ENCODE measurements around the gene BMF.
"Not testable (repeated sequence)": the region's sequence is repeated elsewhere in the genome, so short reads cannot be mapped to it uniquely, and the experiment has no call there.

The BMF gene, protein sequence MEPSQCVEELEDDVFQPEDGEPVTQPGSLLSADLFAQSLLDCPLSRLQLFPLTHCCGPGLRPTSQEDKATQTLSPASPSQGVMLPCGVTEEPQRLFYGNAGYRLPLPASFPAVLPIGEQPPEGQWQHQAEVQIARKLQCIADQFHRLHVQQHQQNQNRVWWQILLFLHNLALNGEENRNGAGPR

DNA sequence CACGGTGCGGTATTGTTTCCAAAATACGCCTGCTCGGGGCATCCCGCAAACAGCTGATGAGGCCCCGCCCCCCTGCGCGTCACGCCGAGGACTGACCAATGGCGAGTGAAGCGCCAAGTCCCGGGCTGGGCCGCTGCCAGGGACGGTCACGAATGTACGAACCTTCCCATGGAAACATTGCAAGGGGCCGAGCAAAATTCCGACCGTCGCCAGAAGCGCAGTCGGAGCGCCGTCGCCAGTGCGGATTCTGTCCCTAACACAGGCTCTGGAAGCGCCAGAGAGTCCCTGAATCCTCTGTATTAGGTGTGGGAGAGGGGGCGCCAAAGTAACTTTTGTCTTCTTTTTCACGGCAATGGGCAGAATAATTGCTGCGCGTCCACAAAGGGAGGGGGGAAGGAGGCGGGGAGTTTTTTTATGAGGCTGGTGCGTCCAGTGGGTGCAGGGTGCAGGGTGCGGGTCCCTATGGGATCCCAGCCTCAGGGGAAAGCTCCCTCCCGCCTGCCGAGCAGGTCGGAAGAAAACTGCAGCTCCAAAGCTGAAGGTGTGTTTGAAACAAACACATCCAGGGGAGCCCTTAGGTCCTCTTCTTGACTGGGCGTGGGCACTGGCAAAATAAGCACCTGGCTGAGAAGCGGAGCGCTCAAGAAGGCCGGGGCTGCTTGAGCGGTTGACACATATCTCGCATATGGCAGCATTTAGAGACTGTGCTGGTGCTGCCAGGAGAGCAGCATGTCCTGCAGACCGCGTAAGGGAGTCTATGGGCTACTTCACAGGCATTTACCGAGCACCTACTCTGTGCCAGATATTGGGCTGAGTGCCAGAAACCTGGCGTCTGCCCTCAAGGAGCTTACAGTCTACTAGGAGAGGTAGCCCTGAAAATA lies at the start of gene BMF:
Gene BMF, minus strand, starts transcription at position 25 of the 881 bp plus-strand sequence. CDS start 2,793 bp downstream, outside the sequence.
- no peaks in the 10 kb centered on the region for H3K9me3 ChIP-seq (replicated peaks in 1 of 11)
- H3K4me1 ChIP-seq, result peaks cover 53 to 88% (median 71%) of the 10 kb centered on the region in 10 experiments
- peak within 1 kb of the TSS; percentile 86 to 93 (median 89) for H3K9ac ChIP-seq
- H4K20me1 ChIP-seq, result peaks cover 0 to 23% (median 0%) of the 10 kb centered on the region in 11 experiments; a peak in 2 of 22 replicates
- no peaks in the 10 kb centered on the region for H3K27me3 ChIP-seq
- peak within 1 kb of the TSS; percentile 90 to 100 (median 98) for H3K4me2 ChIP-seq
- TF ChIP-seq Cebpa-rat (IDR thresholded peaks at IDR 0.05), result no peak
- peaks cover 0 to 19% (median 15%) of the 10 kb centered on the region in 11 experiments; a peak in 18 of 22 replicates for H3K36me3 ChIP-seq
- H3K4me3 ChIP-seq, result peak within 1 kb of the TSS; percentile 79 to 99 (median 95)
- peak within 1 kb of the TSS; percentile 79 to 94 (median 91) for H3K27ac ChIP-seq

DNA sequence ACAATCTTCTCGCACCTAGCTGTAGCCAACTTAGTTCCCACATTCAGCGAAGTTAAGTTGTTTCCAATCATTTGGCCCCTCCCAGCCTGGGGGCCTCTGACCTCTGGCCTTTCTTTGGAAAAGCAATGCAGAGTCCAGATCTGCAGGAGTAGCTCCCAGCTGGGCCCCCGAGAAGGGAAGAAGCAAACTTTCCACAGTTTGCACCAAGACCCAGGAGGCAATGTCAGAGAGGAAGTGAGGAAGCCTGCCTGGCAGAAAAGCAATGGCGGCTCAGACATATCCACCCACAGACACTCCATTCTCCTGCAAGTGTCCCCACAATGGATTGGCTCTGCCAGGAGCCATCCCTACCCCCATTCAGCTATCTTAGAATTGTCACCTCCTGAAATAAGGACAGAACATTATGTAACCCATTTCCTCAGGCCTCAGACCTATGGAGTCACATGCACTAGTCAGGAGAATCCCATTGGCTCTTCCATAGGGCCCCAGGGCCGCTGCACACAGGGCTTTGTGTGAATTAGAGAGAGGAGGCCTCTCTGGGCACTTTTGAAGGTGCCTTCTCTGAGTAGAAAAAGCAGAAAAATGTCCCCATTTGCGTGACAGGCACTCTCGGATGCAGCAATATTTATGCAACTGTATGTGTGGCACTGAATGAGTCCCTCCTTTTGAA lies 49.2 kb upstream of the BMF start:
- Histone ChIP-seq H3K9me3 (replicated peaks in 1 of 11) (no peaks in the 10 kb centered on the region), H3K4me3 (no peak overlapping the region), H3K27ac (no peak overlapping the region), H3K9ac (no peak overlapping the region), H3K4me1 (peaks cover 15 to 31% (median 20%) of the 10 kb centered on the region in 10 experiments), H3K27me3 (no peaks in the 10 kb centered on the region), H3K4me2 (peak overlapping the region in 6 of 11 experiments; percentile 1 to 51 (median 19); a peak in 5 of 22 replicates), H3K36me3 (peaks cover 0 to 9% (median 2%) of the 10 kb centered on the region in 11 experiments; a peak in 5 of 22 replicates), H4K20me1 (peaks cover 0 to 6% (median 2%) of the 10 kb centered on the region in 11 experiments; a peak in 5 of 22 replicates)
- TF ChIP-seq Cebpa-rat (IDR thresholded peaks at IDR 0.05), result no peak

DNA sequence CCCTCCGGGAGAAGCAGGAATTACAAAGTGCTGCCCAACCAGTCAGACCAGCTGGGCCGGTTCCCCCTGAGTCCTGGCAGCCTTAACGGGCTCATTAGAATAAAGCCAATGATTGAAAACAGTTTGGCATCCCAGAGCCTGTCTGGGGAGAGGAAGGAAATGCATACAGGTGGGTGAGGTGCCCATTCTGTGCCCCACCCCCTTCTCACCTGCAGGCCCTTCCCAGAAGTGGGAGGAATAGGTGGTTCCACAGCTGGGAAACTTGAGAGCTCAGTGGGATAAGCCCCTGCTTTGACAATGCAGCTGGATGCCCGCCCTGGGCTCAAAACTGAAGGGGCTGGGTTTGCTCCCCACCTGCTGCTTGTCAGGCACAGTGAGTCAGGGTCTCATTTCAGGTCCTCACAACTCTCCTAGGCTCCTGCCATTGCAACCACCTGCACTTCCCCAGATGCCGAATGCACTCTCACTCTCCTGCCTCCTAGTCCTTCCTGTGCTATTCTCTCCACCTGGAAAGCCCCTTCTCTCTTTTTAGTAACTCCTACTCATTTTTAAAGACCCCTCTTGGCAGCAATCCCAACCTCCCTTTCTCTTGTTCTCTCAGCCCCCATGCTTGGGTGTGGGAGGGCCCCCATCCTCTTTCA lies 46.7 kb upstream of the BMF start:
- Histone ChIP-seq H3K27ac (no peak overlapping the region), H3K9ac (no peak overlapping the region), H3K4me2 (no peak overlapping the region), H4K20me1 (no peaks in the 10 kb centered on the region), H3K4me3 (no peak overlapping the region), H3K9me3 (replicated peaks in 1 of 11) (no peaks in the 10 kb centered on the region), H3K27me3 (no peaks in the 10 kb centered on the region), H3K36me3 (no peaks in the 10 kb centered on the region), H3K4me1 (peaks cover 0 to 16% (median 6%) of the 10 kb centered on the region in 10 experiments; a peak in 14 of 20 replicates)
- no peak for TF ChIP-seq Cebpa-rat (IDR thresholded peaks at IDR 0.05)

DNA sequence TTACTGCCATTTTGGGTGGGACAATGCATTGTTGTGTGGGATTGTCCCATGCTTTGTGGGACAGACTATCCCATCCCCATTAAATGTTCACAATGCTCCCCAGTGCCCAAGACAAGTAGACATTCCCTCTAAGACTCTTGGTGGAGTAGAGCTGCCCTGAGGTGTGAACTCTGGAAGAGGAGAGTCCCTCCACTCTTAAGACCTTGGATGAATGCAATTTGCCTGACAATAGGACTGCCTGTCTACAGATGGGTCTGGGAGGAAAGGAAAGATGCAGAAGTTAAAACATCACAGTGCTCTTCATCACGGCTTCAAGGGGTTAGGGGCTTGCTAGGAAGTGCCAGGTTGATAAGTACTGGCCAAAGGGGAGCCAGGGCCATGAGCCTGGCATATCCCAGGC lies 46.1 kb upstream of the BMF start:
- H4K20me1 ChIP-seq; H3K9me3 ChIP-seq (replicated peaks in 1 of 11); H3K9ac ChIP-seq; H3K36me3 ChIP-seq; H3K4me2 ChIP-seq; H3K27me3 ChIP-seq; H3K27ac ChIP-seq; H3K4me3 ChIP-seq: not testable (repeated sequence)
- peaks cover 0 to 20% (median 6%) of the 10 kb centered on the region in 10 experiments; a peak in 10 of 20 replicates for H3K4me1 ChIP-seq

DNA sequence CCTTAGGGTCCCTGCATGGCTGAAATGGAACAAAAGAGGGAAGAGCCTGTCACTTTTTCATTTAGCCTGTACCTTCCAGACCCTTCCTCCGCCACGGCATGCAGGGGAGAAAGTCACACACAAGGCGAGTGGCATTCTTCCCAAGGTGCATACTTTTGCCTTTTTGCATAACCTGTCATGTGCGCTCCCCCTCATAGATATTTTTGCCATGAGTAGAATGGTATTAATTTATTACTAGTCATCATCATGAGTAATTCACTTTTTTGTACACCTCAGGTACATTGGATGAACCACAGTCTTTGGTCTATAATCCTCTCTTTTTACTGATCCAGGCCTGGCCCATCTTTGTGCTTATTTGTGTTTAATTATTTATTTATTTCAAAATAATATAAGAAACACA lies 43.3 kb upstream of the BMF start:
- H3K9ac ChIP-seq, result no peak overlapping the region
- H3K4me1 ChIP-seq, result peaks cover 0 to 12% (median 4%) of the 10 kb centered on the region in 10 experiments; a peak in 10 of 20 replicates
- no peak overlapping the region for H3K4me3 ChIP-seq
- H3K27me3 ChIP-seq, result no peaks in the 10 kb centered on the region
- H3K9me3 ChIP-seq (replicated peaks in 1 of 11), result no peaks in the 10 kb centered on the region; a peak in 1 of 22 replicates
- no peaks in the 10 kb centered on the region for H4K20me1 ChIP-seq
- H3K27ac ChIP-seq, result no peak overlapping the region
- no peak for TF ChIP-seq Cebpa-rat (IDR thresholded peaks at IDR 0.05)
- H3K36me3 ChIP-seq, result no peaks in the 10 kb centered on the region
- no peak overlapping the region for H3K4me2 ChIP-seq

DNA sequence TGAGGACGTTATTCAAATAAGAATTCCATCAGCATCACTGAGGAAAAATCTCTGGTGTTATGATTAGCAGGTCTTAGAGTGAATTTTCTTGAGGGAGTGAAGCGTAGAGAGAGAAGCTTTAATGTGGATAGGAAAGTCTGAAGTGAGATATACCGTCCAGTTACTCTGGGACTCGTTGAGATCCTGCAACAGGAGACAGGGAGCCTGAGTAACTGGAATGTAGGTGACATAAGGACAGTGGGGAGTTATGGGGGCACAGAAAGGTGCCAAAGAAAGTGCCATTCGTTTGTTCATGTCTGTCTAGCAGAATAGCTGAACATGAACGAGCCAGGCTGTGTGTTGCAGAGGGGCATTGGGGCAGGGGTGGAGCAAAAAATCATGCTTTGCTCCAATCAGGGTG lies 42.8 kb upstream of the BMF start:
- Histone ChIP-seq H3K27ac (no peak overlapping the region), H3K4me1 (peaks cover 0 to 12% (median 4%) of the 10 kb centered on the region in 10 experiments; a peak in 10 of 20 replicates), H3K4me2 (no peak overlapping the region), H3K9ac (no peak overlapping the region), H4K20me1 (no peaks in the 10 kb centered on the region), H3K9me3 (replicated peaks in 1 of 11) (no peaks in the 10 kb centered on the region; a peak in 1 of 22 replicates), H3K27me3 (no peaks in the 10 kb centered on the region), H3K36me3 (no peaks in the 10 kb centered on the region), H3K4me3 (no peak overlapping the region)
- no peak for TF ChIP-seq Cebpa-rat (IDR thresholded peaks at IDR 0.05)

DNA sequence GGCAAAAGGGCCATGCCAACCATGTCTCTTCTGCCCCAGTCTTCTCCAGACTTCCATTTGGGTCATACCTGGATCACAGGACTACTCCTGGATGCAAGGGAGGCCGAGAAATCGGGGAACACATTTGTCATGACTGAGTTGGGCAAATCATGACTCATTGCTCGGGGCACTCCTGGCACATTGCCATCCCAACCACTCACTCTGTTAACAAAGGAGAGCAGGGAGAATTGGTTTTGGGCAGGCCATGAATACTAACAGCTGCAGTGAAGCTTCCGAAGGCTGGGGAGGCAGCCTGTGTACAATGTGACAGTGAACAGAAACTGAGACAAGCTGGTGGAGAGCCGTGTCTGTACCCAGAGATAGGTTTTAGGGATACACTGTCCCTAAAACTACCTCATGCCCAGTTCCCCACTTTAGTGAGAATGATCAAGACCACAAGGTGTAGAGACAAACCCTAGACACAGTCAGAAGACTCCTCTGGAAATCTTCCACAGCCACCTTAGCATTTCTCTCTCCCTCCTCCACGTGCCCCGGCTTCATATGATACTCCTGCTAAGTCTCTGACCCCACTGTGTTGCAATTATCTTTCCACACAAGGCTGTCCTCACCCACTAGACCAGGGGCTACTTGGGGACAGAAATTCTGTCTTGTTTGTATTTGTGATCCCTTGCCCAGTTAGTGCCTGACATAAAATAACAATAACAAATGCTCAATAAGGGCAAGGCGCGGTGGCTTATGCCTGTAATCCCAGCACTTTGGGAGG lies 41.7 kb upstream of the BMF start:
- Histone ChIP-seq H4K20me1 (no peaks in the 10 kb centered on the region), H3K4me3 (no peak overlapping the region), H3K9me3 (replicated peaks in 1 of 11) (no peaks in the 10 kb centered on the region; a peak in 1 of 22 replicates), H3K4me1 (peaks cover 0 to 12% (median 4%) of the 10 kb centered on the region in 10 experiments; a peak in 12 of 20 replicates), H3K9ac (no peak overlapping the region), H3K4me2 (peak overlapping the region in 6 of 11 experiments; percentile 12 to 61 (median 48); a peak in 11 of 22 replicates), H3K27ac (no peak overlapping the region), H3K27me3 (no peaks in the 10 kb centered on the region), H3K36me3 (no peaks in the 10 kb centered on the region)
- no peak for TF ChIP-seq Cebpa-rat (IDR thresholded peaks at IDR 0.05)

DNA sequence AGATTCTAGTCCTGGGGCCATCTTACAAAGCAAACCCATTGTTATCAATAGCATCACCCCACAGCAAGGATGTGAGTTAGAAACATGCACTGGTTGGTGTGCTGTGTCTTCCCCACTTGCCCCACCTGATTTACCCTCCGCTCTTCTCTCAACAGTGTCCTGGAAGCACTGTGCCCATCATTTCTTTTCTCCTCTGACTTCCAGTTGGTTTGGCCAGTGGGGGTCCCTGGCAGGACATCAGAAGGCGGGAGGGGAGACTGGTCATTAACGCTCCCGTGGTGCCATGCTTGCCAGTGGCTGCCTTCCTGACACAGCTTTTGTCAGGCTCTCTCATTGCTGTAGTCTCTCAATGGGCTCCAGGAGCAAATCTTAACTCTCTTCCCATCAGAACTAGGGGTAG lies 40.7 kb upstream of the BMF start:
- Histone ChIP-seq H3K27ac (no peak overlapping the region), H3K4me1 (peaks cover 0 to 12% (median 6%) of the 10 kb centered on the region in 10 experiments; a peak in 12 of 20 replicates), H3K4me2 (no peak overlapping the region), H3K9ac (no peak overlapping the region), H3K36me3 (no peaks in the 10 kb centered on the region), H4K20me1 (no peaks in the 10 kb centered on the region), H3K4me3 (no peak overlapping the region), H3K9me3 (replicated peaks in 1 of 11) (no peaks in the 10 kb centered on the region; a peak in 1 of 22 replicates), H3K27me3 (no peaks in the 10 kb centered on the region)
- no peak for TF ChIP-seq Cebpa-rat (IDR thresholded peaks at IDR 0.05)

Data from BLaER1 treated with 17β-estradiol and CSF1 and Interleukin-3, amounts not matched to agents 10 nM and 100 nM (cell line).